ENCODE data around the gene NACA2.

The NACA2 gene

GRCh38 chr17:61547113-61547512, 43.9 kb downstream of the NACA2 start:
- DNase-seq (ENCODE audit: low read depth): no peak

GRCh38 chr17:61545335-61545938, 45.6 kb downstream of the NACA2 start:
- DNase-seq (ENCODE audit: low read depth): no peak

GRCh38 chr17:61543786-61544415, 47.1 kb downstream of the NACA2 start:
- no peak for DNase-seq (ENCODE audit: low read depth)

GRCh38 chr17:61542027-61542426, 49.0 kb downstream of the NACA2 start:
- no peak for DNase-seq (ENCODE audit: low read depth)

- DNase-seq (ENCODE audit: low read depth): no peak
Measured at GRCh38 chr17:61540874-61541273, 50.1 kb downstream of the NACA2 start.

Data from stromal cell of bone marrow (primary cell).